Lower leg skin (tissue), 3 donors: ENCODE data around the gene SLC39A11.

ENCODE experiments used
- POLR2A ChIP-seq, 2 donors: fragments of 450-650 bp; IDR thresholded peaks; one replicate each; pipeline ENCODE4 v1.6.1; 2016 to 2017; ENCODE audit warnings: antibody characterized with exemption in 2 of 2, mild to moderate bottlenecking in 1 of 2, moderate library complexity in 1 of 2
- TF ChIP-seq, protein P1 (sequence below), 3 donors: fragments of 450-650 bp; IDR thresholded peaks; one replicate each; pipeline ENCODE4 v1.5.1; 2016; ENCODE audit warnings: antibody characterized with exemption in 3 of 3, mild to moderate bottlenecking in 3 of 3, moderate library complexity in 2 of 3

DNA sequence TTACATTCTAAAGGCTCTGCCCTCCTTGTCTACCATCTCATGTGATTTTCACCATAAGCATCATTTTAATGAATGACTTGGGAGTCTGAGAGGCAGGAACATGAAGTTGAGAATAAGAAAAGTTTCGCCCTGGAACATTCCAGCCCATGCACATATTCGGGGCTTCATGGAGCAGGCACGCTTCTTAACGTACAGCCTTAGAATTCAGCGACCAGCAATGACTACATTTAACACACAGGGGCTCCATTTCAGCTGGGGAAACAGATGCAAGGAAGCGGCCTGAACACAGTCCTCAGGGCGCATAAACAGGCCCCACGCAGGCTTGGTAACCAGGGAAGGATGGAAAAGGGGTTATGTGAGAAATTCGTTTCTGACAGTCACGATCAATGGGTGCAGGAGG lies 357.4 kb downstream of the SLC39A11 start:
- TF ChIP-seq, protein P1, sequence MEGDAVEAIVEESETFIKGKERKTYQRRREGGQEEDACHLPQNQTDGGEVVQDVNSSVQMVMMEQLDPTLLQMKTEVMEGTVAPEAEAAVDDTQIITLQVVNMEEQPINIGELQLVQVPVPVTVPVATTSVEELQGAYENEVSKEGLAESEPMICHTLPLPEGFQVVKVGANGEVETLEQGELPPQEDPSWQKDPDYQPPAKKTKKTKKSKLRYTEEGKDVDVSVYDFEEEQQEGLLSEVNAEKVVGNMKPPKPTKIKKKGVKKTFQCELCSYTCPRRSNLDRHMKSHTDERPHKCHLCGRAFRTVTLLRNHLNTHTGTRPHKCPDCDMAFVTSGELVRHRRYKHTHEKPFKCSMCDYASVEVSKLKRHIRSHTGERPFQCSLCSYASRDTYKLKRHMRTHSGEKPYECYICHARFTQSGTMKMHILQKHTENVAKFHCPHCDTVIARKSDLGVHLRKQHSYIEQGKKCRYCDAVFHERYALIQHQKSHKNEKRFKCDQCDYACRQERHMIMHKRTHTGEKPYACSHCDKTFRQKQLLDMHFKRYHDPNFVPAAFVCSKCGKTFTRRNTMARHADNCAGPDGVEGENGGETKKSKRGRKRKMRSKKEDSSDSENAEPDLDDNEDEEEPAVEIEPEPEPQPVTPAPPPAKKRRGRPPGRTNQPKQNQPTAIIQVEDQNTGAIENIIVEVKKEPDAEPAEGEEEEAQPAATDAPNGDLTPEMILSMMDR (IDR thresholded peaks at IDR 0.05), result no peak
- no peak for TF ChIP-seq POLR2A (IDR thresholded peaks at IDR 0.05)
